ENCODE measurements around the gene SSX2IP. TPM values are rescaled to one million over a fixed set of nuclear protein-coding genes. Genes with fewer than 3 reads are reported as not detected.

The SSX2IP gene
- total RNA-seq, 2 donors from 2014 or later: 16.6 to 21.8 TPM

DNA sequence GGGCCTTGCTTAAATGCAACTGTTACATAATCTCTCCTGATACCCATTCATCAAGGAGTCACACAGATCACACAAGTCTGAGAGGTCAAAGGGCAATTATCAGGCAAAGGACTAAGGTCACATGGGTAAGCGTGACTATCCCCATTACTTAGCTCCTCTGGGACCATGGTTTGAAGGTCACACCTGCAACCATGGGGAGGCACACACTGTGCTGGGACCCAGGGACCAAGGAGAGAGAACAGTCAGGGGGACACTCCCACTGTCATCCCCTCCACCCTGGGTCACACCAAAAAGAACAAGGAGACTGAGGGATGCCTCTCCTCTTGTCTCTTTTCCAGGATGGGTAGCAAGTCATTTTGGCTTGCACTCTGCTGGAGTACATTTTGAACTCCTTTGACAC lies 85.1 kb downstream of the SSX2IP start:
- peaks cover 16% of the 10 kb centered on the region for H3K36me3 Mint-ChIP-seq (ENCODE audit: low read depth)
- Histone ChIP-seq H3K4me3 (ENCODE audit: low read length) (peak overlapping the region; percentile 72), H3K9me3 (ENCODE audit: control insufficient read depth, low read length) (peaks cover 76% of the 10 kb centered on the region), H3K27ac (ENCODE audit: low read depth, low read length) (no peak overlapping the region), H3K36me3 (ENCODE audit: control insufficient read depth, insufficient read depth, low read length) (no peaks in the 10 kb centered on the region), H3K9ac (ENCODE audit: extremely low read depth, low read length, poor library complexity, severe bottlenecking) (no peak overlapping the region), H3K27me3 (ENCODE audit: control insufficient read depth, insufficient read depth, low read length, poor library complexity, severe bottlenecking) (no peaks in the 10 kb centered on the region), H3K4me1 (ENCODE audit: control insufficient read depth, insufficient read depth, low read length) (no peaks in the 10 kb centered on the region)
- H3K4me3 Mint-ChIP-seq: no peak overlapping the region
- peaks cover 2% of the 10 kb centered on the region for H3K27me3 Mint-ChIP-seq (ENCODE audit: insufficient read depth)
- H3K4me1 Mint-ChIP-seq: peaks cover 9% of the 10 kb centered on the region
- peaks cover 80% of the 10 kb centered on the region for H3K9me3 Mint-ChIP-seq
- WGBS, 2 experiments (ENCODE audit: insufficient coverage in 1 of 2, insufficient read length in 1 of 2): 83 to 92% methylated on average over 1 of the region's 1 CpG
- TF ChIP-seq, protein P1, sequence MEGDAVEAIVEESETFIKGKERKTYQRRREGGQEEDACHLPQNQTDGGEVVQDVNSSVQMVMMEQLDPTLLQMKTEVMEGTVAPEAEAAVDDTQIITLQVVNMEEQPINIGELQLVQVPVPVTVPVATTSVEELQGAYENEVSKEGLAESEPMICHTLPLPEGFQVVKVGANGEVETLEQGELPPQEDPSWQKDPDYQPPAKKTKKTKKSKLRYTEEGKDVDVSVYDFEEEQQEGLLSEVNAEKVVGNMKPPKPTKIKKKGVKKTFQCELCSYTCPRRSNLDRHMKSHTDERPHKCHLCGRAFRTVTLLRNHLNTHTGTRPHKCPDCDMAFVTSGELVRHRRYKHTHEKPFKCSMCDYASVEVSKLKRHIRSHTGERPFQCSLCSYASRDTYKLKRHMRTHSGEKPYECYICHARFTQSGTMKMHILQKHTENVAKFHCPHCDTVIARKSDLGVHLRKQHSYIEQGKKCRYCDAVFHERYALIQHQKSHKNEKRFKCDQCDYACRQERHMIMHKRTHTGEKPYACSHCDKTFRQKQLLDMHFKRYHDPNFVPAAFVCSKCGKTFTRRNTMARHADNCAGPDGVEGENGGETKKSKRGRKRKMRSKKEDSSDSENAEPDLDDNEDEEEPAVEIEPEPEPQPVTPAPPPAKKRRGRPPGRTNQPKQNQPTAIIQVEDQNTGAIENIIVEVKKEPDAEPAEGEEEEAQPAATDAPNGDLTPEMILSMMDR (conservative IDR thresholded peaks at IDR 0.05): no peak
- H3K27ac Mint-ChIP-seq: no peak overlapping the region
- no peak for DNase-seq

- WGBS, 2 experiments (ENCODE audit: insufficient coverage in 1 of 2, insufficient read length in 1 of 2): 84 to 88% methylated on average over 12 to 15 of the region's 15 CpGs
- peaks cover 66% of the 10 kb centered on the region for H3K9me3 ChIP-seq (ENCODE audit: control insufficient read depth, low read length)
- peak; percentile 74 for DNase-seq
- peak overlapping the region; percentile 51 for H3K27ac ChIP-seq (ENCODE audit: low read depth, low read length)
- H3K27me3 Mint-ChIP-seq (ENCODE audit: insufficient read depth): peaks cover 2% of the 10 kb centered on the region
- H3K4me1 Mint-ChIP-seq: peaks cover 10% of the 10 kb centered on the region
- H3K9ac ChIP-seq (ENCODE audit: extremely low read depth, low read length, poor library complexity, severe bottlenecking): no peak overlapping the region
- no peaks in the 10 kb centered on the region for H3K36me3 ChIP-seq (ENCODE audit: control insufficient read depth, insufficient read depth, low read length)
- H3K9me3 Mint-ChIP-seq: peaks cover 77% of the 10 kb centered on the region
- H3K4me3 ChIP-seq (ENCODE audit: low read length): peak overlapping the region; percentile 72
- H3K36me3 Mint-ChIP-seq (ENCODE audit: low read depth): peaks cover 16% of the 10 kb centered on the region
- no peak overlapping the region for H3K4me3 Mint-ChIP-seq
- no peaks in the 10 kb centered on the region for H3K27me3 ChIP-seq (ENCODE audit: control insufficient read depth, insufficient read depth, low read length, poor library complexity, severe bottlenecking)
- TF ChIP-seq, protein P1 (conservative IDR thresholded peaks at IDR 0.05): peak; percentile 67
- peak overlapping the region; percentile 78 for H3K27ac Mint-ChIP-seq
- no peaks in the 10 kb centered on the region for H3K4me1 ChIP-seq (ENCODE audit: control insufficient read depth, insufficient read depth, low read length)
Observed at GRCh38 chr1:84603941-84604830, 86.1 kb downstream of the SSX2IP start.

DNA sequence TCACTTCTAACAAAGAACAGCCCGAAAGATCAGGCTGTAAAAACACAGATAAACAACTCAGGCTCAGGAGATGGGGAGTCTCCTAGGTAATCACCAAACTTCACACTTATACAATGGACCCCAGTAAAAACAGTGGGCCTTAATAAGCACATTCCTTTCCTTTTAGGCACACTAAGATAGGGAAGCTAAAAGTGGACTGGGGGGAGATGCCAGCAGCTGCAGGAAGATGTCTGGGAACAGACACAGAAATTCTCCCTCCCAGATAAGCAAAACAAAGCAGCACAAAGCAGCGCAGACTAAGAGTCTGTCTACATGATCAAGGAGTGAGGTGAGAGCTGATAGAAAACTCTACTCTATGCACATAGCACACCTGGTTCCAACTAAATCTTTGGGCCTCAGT lies 87.0 kb downstream of the SSX2IP start:
- peak overlapping the region; percentile 23 for H3K9ac ChIP-seq (ENCODE audit: extremely low read depth, low read length, poor library complexity, severe bottlenecking)
- WGBS, 2 experiments (ENCODE audit: insufficient coverage in 1 of 2, insufficient read length in 1 of 2): 80% methylated on average over 2 of the region's 2 CpGs; no CpG with 5 or more reads in 1 of the 2 experiments
- peaks cover 57% of the 10 kb centered on the region for H3K9me3 ChIP-seq (ENCODE audit: control insufficient read depth, low read length)
- H3K36me3 ChIP-seq (ENCODE audit: control insufficient read depth, insufficient read depth, low read length): no peaks in the 10 kb centered on the region
- Mint-ChIP-seq H3K4me3 (no peak overlapping the region), H3K27me3 (ENCODE audit: insufficient read depth) (peaks cover 2% of the 10 kb centered on the region), H3K36me3 (ENCODE audit: low read depth) (peaks cover 16% of the 10 kb centered on the region), H3K9me3 (peaks cover 72% of the 10 kb centered on the region), H3K27ac (peak overlapping the region; percentile 78), H3K4me1 (peaks cover 18% of the 10 kb centered on the region)
- no peak for DNase-seq
- no peak overlapping the region for H3K4me3 ChIP-seq (ENCODE audit: low read length)
- TF ChIP-seq, protein P1 (conservative IDR thresholded peaks at IDR 0.05): no peak
- no peak overlapping the region for H3K27ac ChIP-seq (ENCODE audit: low read depth, low read length)
- H3K27me3 ChIP-seq (ENCODE audit: control insufficient read depth, insufficient read depth, low read length, poor library complexity, severe bottlenecking): no peaks in the 10 kb centered on the region
- no peaks in the 10 kb centered on the region for H3K4me1 ChIP-seq (ENCODE audit: control insufficient read depth, insufficient read depth, low read length)
